CD4-positive, alpha-beta T cell treated with Interleukin-1 beta for 1 hour (primary cell): ENCODE data around the gene PRR5.

Experiments
- DNase-seq, 2 donors: peaks; one replicate each; pipeline ENCODE4 v3.0.0-alpha.2; 2020 to 2022

PRR5 gene

GRCh38 chr22:44759430-44760310, 57.7 kb downstream of the PRR5 start:
- DNase-seq, result no peak

- no peak for DNase-seq
Observed at GRCh38 chr22:44760476-44760875, 58.5 kb downstream of the PRR5 start.

DNA sequence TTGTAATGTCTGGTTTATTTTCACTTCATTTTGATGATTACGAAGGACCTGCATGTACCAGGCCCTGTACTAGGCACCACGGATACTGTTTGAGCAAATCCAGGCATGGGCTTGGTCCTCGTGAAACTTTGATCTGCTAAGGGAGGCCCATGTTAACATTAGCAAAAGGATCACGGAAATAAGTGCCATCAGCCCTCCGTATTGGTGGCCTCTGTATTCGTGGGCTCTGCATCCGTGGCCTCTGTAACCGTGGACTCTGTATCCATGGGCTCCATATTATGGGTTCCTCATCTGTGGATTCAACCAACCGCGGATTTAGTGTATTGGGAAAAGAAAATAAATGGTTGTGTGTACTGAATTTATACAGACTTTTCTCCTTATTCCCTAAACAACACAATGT, 59.0 kb downstream of the PRR5 start:
- DNase-seq, result no peak

DNA sequence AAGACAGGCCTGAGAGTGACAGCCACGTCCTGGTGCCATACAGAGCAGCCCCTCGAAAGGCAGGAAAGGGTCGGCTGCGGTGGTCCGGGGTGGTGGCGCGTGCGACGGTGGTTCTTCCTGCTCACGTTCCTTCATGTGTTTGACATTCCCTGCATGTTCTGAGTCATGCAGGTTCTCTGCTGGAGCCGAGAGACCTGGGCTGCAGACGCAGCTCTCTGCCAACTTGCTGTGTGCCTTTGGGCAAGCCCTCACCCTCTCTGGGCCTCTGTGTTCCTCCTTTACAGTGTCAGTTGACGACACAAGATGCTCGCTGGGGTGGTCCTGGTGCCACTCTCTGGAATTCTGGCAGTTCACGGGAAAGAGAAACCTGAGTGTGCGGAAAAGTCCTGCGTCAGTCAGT, 62.4 kb downstream of the PRR5 start:
- DNase-seq, result no peak

DNA sequence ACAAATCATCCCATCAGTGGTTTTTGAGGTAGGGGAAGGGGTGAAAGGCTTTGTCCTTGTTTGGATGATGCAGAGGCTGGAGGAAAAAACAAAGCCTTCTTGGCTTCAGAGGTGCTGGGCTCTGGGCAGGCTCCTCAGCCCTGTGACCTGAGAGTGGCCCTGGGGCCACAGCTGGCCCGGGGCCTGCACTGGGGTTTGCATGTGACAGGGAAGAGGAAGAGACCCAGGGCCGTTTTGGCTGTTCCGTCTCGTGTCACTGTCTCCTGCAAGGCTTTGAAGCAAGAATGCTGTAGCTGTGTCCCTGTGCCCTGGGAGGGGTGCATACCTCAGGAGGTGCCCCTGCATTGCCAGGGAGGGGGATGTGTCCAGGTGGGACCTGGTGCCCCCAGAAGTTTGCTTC, 63.0 kb downstream of the PRR5 start:
- no peak for DNase-seq

DNA sequence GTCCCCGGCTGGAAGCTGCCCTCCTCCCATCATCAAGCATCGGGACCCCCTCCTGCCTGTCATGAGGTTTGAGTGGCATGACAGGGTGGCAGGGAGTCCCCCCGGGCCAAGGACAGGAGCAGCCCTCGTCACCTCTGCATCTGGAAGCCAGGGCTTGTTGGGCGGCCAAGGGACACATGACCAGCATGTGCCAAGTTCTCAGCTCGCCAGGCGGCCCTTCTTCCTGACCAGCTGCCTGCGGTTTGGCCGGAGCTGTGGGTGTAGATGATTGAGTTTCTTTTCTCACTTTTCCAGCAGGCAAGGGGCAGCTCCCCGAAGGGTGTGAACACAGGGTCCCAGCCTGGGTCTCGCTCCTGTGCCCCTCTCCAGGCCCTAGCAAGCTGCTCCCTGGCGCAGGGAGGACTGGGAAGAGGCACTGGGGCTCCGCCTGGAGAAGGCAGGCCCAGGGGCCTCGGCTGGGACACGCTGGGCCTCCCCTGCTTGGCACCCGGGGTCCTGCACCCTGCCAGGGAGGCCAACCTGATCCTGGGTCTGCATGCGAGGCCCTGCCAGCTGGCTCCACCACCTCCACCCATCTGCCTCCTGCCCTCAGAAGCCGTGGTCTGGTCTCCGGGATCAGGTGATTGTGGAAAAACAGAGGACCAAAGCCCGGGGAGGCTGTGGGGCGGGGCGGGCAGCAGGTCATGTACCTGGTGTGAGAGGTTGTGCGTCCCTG, 63.7 kb downstream of the PRR5 start:
- DNase-seq, result no peak

DNA sequence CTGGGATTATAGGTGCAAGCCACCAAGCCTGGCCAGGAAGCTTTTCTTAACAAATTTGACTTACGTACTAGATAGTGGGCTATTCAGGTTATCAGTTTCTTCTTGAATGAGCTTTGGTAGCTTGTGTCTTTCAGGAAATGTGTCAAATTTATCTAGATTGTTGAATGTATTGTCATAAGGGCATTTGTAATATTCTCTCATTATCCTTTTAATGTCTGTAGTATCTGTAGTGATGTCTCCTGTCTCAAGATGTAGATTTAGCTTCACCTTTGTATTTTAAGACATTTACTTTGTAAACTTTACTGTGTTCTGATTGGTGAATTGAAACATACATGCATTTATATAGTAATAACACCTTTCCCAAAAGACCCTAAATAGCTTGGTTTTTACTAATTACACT, 71.1 kb downstream of the PRR5 start:
- DNase-seq, result no peak

DNA sequence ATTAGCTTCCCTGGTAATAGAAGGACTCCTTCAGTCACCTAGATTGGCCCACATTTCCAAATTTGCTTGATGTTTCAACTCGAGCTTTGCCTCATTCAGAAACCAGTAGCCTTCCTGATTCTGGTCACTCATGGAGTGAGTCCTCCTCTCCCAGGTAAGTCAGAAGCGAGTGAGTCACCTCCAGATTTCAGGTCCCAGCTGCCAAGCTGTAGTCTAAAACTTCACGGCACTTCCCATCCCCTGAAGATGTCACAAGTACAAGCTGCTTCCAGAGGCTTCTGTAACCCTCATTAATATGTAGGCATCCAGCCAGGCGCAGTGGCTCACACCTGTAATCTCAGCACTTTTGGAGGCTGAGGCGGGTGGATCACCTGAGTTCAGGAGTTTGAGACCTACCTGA, 73.9 kb downstream of the PRR5 start:
- DNase-seq, result no peak

DNA sequence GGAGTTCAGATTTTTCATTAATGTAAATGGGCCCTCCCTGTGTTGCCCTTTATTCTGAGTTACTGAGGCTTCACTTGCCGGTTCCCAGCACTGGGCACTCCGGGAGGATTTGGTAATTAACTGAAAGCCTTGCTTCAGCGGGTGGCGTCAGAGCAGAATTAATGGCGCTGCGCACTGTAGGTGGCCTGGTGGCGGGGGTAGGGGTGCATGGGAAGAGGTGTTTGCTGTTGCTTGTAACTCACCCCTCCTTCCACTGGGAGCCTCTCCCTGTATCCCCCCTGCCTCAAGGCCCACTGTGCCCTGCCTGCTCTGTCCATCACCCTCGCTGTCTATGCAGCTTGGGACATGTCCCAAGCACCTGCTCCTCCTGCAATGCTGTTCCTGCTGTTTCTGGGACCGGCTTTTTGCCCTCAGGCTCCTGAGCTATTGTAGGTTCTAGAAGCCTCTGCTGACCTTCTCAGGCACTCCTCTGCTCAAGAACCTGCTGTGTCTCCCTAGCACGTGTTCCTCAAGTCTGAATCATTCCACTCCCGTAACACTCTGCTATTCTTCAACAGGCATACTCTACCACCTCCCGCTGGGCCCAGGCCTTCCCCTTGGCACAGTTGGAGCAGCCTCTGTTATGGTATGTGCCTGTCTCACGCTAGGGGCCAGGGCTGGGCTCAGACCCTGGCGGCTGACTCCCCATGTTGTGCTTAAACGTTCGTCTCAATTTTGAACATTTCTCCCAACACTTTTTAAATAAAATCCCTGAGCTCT, 74.8 kb downstream of the PRR5 start:
- DNase-seq, result no peak

DNA sequence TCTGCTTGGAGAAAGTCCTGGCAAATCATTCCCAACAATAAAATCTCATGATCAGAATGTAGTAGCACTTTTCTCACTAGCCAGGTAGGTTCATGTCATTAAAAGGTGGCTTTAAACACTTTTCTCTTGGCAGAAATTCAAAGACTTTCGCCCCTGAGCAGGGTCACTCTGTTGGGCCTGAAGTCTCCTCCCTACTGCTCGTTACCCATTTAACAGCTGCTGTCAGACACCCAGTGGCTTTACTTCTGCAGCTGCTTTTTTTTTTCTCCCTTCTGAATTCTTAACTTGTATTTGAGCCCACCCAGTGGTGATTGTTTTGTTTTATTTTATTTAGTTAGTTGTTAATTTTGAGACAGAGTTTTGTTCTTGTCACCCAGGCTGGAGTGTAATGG, 75.4 kb downstream of the PRR5 start:
- no peak for DNase-seq

DNA sequence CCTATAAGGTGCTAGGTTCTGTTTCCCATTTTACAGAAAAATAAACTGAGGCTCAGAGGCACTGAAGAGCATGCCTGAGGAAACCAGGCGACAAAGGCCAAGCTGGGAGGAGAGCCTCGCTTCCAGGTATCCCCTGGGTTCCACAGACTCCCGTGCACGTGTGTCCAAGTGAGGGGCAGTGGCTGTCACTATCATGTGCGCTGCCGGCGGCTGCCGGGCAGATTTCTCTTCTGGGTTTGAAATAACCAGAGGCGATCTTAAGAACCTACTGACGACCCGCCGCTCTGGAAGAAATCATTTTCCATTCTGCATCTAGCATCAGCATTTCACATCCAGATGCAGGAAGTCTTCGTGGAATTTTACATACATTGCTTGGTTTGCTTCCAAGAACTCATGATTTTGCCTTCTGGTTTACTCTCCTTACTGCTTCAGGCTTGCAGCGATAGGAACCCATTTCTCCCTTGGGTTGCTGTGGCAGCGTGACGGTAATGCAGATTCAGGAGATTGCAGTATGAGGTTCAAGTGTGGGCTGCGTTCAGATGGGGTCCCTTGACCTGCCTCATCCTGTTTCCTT, 79.0 kb downstream of the PRR5 start:
- DNase-seq, result no peak

- DNase-seq, result no peak
Observed at GRCh38 chr22:44782363-44782963, 80.5 kb downstream of the PRR5 start.

GRCh38 chr22:44783091-44783490, 81.1 kb downstream of the PRR5 start:
- no peak for DNase-seq

DNA sequence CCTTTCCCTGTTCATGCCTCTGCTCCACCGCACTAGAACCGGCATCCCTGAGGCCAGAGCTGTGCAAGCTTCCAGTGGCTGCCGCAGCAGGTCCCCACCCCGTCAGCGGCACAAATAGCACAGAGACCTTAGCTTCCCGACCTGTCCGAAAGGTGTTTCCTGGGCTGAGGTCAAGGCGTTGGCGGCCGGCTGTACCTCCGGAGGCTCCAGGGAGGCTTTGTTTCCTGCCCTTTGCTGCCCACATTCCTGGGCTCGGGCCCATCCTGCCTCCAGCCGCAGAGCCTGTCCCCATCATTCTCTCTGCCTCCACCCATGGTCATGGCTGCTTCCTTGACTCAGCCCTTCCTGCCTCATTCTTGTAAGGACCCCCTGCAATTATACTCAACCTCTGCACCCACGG, 81.6 kb downstream of the PRR5 start:
- DNase-seq, result no peak

DNA sequence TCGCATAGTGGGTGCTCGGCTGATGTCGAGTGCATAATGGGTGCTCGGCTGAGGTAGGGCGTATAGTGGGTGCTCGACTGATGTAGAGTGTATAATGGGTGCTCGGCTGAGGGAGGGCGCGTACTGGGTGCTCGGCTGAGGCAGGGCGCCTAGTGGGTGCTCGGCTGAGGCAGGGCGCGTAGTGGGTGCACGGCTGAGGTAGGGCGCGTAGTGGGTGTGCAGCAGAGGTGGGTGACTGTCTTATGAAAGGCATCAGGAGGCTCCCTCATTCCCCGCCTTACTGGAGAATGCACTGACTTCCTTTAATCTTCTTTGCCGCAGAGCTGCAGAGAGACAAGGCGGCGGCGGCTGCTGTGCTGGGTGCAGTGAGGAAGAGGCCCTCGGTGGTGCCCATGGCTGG, 84.1 kb downstream of the PRR5 start:
- DNase-seq, result no peak

DNA sequence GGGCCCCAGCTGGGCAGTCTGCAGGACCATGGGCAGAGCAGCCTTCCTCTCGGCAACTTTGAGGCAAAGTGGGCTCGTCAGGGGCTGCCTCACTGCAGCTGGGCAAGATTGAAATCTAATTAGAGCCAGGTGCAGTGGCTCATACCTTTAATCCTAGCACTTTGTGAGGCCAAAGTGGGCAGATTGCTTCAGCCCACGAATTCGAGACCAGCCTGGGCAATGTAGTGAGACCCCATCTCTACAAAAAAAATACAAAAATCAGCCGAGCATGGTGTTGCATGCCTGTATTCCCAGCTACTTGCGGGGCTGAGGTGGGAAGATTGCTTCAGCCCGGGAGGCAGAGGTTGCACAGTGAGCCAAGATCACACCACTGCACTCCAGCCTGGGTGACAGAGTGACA, 84.6 kb downstream of the PRR5 start:
- DNase-seq, result no peak
